Activated T-cell treated with anti-CD3 and anti-CD28 coated beads, Interleukin-2, amount 50 U/mL, for 1 hour (primary cell): Measurements from ENCODE around the gene CFAP99.
"Not testable (repeated sequence)": the region's sequence is repeated elsewhere in the genome, so short reads cannot be mapped to it uniquely, and the experiment has no call there.

Experiments
- DNase-seq: peaks from one replicate; pipeline ENCODE4 v3.0.0-alpha.2; 2020

The CFAP99 gene

GRCh38 chr4:2418650-2419571 is at the start of gene CFAP99:
Gene CFAP99, plus strand, starts transcription at chr4:2418955.
- DNase-seq = peak; percentile 99

- DNase-seq = no peak
Observed at GRCh38 chr4:2370597-2371320, 48.0 kb upstream of the CFAP99 start.

GRCh38 chr4:2371765-2372487 is 46.8 kb upstream of the CFAP99 start:
- no peak for DNase-seq

- DNase-seq = no peak
Observed at GRCh38 chr4:2372488-2373030, 46.2 kb upstream of the CFAP99 start.

- DNase-seq = no peak
Observed at GRCh38 chr4:2373532-2373931, 45.2 kb upstream of the CFAP99 start.

GRCh38 chr4:2375427-2375826 is 43.3 kb upstream of the CFAP99 start:
- DNase-seq = no peak

GRCh38 chr4:2377241-2377640 is 41.5 kb upstream of the CFAP99 start:
- DNase-seq = no peak

- no peak for DNase-seq
Observed at GRCh38 chr4:2378401-2378800, 40.4 kb upstream of the CFAP99 start.

GRCh38 chr4:2378898-2379297 is 39.9 kb upstream of the CFAP99 start:
- no peak for DNase-seq

- DNase-seq = not testable (repeated sequence)
Observed at GRCh38 chr4:2380589-2380988, 38.2 kb upstream of the CFAP99 start.

GRCh38 chr4:2382769-2383202 is 36.0 kb upstream of the CFAP99 start:
- not testable (repeated sequence) for DNase-seq

- DNase-seq = not testable (repeated sequence)
Observed at GRCh38 chr4:2383220-2383631, 35.5 kb upstream of the CFAP99 start.

GRCh38 chr4:2383760-2384159 is 35.0 kb upstream of the CFAP99 start:
- no peak for DNase-seq

GRCh38 chr4:2384245-2384644 is 34.5 kb upstream of the CFAP99 start:
- DNase-seq = no peak

GRCh38 chr4:2385516-2385915 is 33.2 kb upstream of the CFAP99 start:
- no peak for DNase-seq

- no peak for DNase-seq
Observed at GRCh38 chr4:2386717-2387116, 32.0 kb upstream of the CFAP99 start.

- no peak for DNase-seq
Observed at GRCh38 chr4:2387218-2387617, 31.5 kb upstream of the CFAP99 start.

- no peak for DNase-seq
Observed at GRCh38 chr4:2387829-2388228, 30.9 kb upstream of the CFAP99 start.

- DNase-seq = no peak
Observed at GRCh38 chr4:2388429-2389182, 30.1 kb upstream of the CFAP99 start.

GRCh38 chr4:2389691-2390090 is 29.1 kb upstream of the CFAP99 start:
- no peak for DNase-seq

GRCh38 chr4:2390146-2390545 is 28.6 kb upstream of the CFAP99 start:
- DNase-seq = no peak

GRCh38 chr4:2390784-2391421 is 27.9 kb upstream of the CFAP99 start:
- DNase-seq = no peak
